ENCODE results near the gene SIRPA.

The SIRPA gene

GRCh38 chr20:1898482-1899240 lies 3.5 kb downstream of the SIRPA start:
- H3K27me3 ChIP-seq (ENCODE audit: low read depth, low read length): no peaks in the 10 kb centered on the region
- H3K4me3 ChIP-seq (ENCODE audit: low read length): peak overlapping the region; percentile 83
- H2AFZ ChIP-seq (ENCODE audit: low read depth, low read length): no peak overlapping the region
- peaks cover 10% of the 10 kb centered on the region for H3K36me3 ChIP-seq (replicated peaks; ENCODE audit: low read depth, low read length)
- peaks cover 4% of the 10 kb centered on the region; the same call in 1 of the 2 replicates for H4K20me1 ChIP-seq (ENCODE audit: insufficient read depth, low read length)
- no peaks in the 10 kb centered on the region for H3K9me3 ChIP-seq (ENCODE audit: insufficient read depth, low read length)
- TF ChIP-seq CTCF (IDR thresholded peaks at IDR 0.05; ENCODE audit: low read depth, low read length) (no peak), EZH2phosphoT487 (IDR thresholded peaks at IDR 0.05; ENCODE audit: low read depth) (no peak)
- peaks cover 86% of the 10 kb centered on the region for H3K79me2 ChIP-seq (ENCODE audit: low read length)
- H3K4me1 ChIP-seq (ENCODE audit: low read length): peaks cover 43% of the 10 kb centered on the region
- peak overlapping the region; percentile 88 for H3K27ac ChIP-seq (ENCODE audit: low read length)
- H3K4me2 ChIP-seq (ENCODE audit: low read length): peak overlapping the region; percentile 95
- peak overlapping the region; percentile 58; the same call in 1 of the 2 replicates for H3K9ac ChIP-seq (ENCODE audit: low read length)

GRCh38 chr20:1899241-1899525 lies 4.0 kb downstream of the SIRPA start:
- H3K36me3 ChIP-seq (replicated peaks; ENCODE audit: low read depth, low read length): peaks cover 15% of the 10 kb centered on the region
- H3K4me3 ChIP-seq (ENCODE audit: low read length): no peak overlapping the region
- H3K27ac ChIP-seq (ENCODE audit: low read length): no peak overlapping the region; the same call in 1 of the 2 replicates
- peak overlapping the region; percentile 95; the same call in 1 of the 2 replicates for H3K4me2 ChIP-seq (ENCODE audit: low read length)
- no peak overlapping the region for H3K9ac ChIP-seq (ENCODE audit: low read length)
- H3K27me3 ChIP-seq (ENCODE audit: low read depth, low read length): no peaks in the 10 kb centered on the region
- TF ChIP-seq EZH2phosphoT487 (IDR thresholded peaks at IDR 0.05; ENCODE audit: low read depth): no peak
- H2AFZ ChIP-seq (ENCODE audit: low read depth, low read length): no peak overlapping the region
- H3K79me2 ChIP-seq (ENCODE audit: low read length): peaks cover 87% of the 10 kb centered on the region
- peaks cover 43% of the 10 kb centered on the region for H3K4me1 ChIP-seq (ENCODE audit: low read length)
- H4K20me1 ChIP-seq (ENCODE audit: insufficient read depth, low read length): peaks cover 9% of the 10 kb centered on the region; the same call in 1 of the 2 replicates
- no peaks in the 10 kb centered on the region for H3K9me3 ChIP-seq (ENCODE audit: insufficient read depth, low read length)

GRCh38 chr20:1900321-1900801 lies 5.2 kb downstream of the SIRPA start:
- H4K20me1 ChIP-seq (ENCODE audit: insufficient read depth, low read length): peaks cover 21% of the 10 kb centered on the region; the same call in 1 of the 2 replicates
- H3K27ac ChIP-seq (ENCODE audit: low read length): no peak overlapping the region
- peaks cover 45% of the 10 kb centered on the region for H3K4me1 ChIP-seq (ENCODE audit: low read length)
- H3K4me3 ChIP-seq (ENCODE audit: low read length): no peak overlapping the region
- H3K27me3 ChIP-seq (ENCODE audit: low read depth, low read length): no peaks in the 10 kb centered on the region
- H3K36me3 ChIP-seq (replicated peaks; ENCODE audit: low read depth, low read length): peaks cover 24% of the 10 kb centered on the region
- no peak overlapping the region for H3K9ac ChIP-seq (ENCODE audit: low read length)
- H3K79me2 ChIP-seq (ENCODE audit: low read length): peaks cover 89% of the 10 kb centered on the region
- no peak overlapping the region for H3K4me2 ChIP-seq (ENCODE audit: low read length)
- peak; percentile 68 for TF ChIP-seq CTCF (IDR thresholded peaks at IDR 0.05; ENCODE audit: low read depth, low read length)
- TF ChIP-seq EZH2phosphoT487 (IDR thresholded peaks at IDR 0.05; ENCODE audit: low read depth): no peak
- H2AFZ ChIP-seq (ENCODE audit: low read depth, low read length): no peak overlapping the region
- H3K9me3 ChIP-seq (ENCODE audit: insufficient read depth, low read length): no peaks in the 10 kb centered on the region

- no peak overlapping the region for H3K4me3 ChIP-seq (ENCODE audit: low read length)
- no peaks in the 10 kb centered on the region for H3K9me3 ChIP-seq (ENCODE audit: insufficient read depth, low read length)
- no peak overlapping the region for H2AFZ ChIP-seq (ENCODE audit: low read depth, low read length)
- H3K36me3 ChIP-seq (replicated peaks; ENCODE audit: low read depth, low read length): peaks cover 33% of the 10 kb centered on the region
- H3K27ac ChIP-seq (ENCODE audit: low read length): no peak overlapping the region
- peaks cover 50% of the 10 kb centered on the region for H3K4me1 ChIP-seq (ENCODE audit: low read length)
- H3K4me2 ChIP-seq (ENCODE audit: low read length): no peak overlapping the region
- no peaks in the 10 kb centered on the region for H3K27me3 ChIP-seq (ENCODE audit: low read depth, low read length)
- TF ChIP-seq EZH2phosphoT487 (IDR thresholded peaks at IDR 0.05; ENCODE audit: low read depth) (no peak), CTCF (IDR thresholded peaks at IDR 0.05; ENCODE audit: low read depth, low read length) (no peak)
- H4K20me1 ChIP-seq (ENCODE audit: insufficient read depth, low read length): peaks cover 34% of the 10 kb centered on the region; the same call in 1 of the 2 replicates
- no peak overlapping the region for H3K9ac ChIP-seq (ENCODE audit: low read length)
- H3K79me2 ChIP-seq (ENCODE audit: low read length): peaks cover 88% of the 10 kb centered on the region
Observed at GRCh38 chr20:1901704-1902103, 6.5 kb downstream of the SIRPA start.
